Measurements from ENCODE around the gene PLEKHA7. TPM values are rescaled to one million over a fixed set of nuclear protein-coding genes. Genes with fewer than 3 reads are reported as not detected.

The PLEKHA7 gene
- total RNA-seq, 2 donors from 2014 or later: 10.8 to 17.6 TPM

DNA sequence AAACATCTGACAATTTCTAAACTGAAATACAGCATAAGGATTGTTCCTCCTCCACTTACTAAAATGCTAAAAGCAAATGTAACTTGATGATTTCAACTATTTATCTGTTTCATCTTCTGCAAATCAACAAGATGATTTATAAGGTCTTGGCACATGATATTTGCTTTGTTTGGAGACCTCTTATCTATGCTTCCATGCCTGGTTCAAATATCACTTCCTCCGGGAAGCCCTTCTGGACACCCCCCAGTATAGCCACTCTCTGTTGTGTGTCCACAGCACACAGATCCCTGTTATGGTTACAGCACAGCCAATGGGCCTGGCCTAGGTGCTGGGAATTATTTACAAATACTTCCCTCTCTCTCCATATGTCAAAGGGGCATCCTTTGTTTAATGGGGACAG lies 160.9 kb downstream of the PLEKHA7 start:
- DNase-seq (ENCODE audit: low spot score) (no peak), ATAC-seq (ENCODE audit: insufficient number of reproducible peaks, low FRiP score, low read depth) (no peak)
- TF ChIP-seq, protein P1, sequence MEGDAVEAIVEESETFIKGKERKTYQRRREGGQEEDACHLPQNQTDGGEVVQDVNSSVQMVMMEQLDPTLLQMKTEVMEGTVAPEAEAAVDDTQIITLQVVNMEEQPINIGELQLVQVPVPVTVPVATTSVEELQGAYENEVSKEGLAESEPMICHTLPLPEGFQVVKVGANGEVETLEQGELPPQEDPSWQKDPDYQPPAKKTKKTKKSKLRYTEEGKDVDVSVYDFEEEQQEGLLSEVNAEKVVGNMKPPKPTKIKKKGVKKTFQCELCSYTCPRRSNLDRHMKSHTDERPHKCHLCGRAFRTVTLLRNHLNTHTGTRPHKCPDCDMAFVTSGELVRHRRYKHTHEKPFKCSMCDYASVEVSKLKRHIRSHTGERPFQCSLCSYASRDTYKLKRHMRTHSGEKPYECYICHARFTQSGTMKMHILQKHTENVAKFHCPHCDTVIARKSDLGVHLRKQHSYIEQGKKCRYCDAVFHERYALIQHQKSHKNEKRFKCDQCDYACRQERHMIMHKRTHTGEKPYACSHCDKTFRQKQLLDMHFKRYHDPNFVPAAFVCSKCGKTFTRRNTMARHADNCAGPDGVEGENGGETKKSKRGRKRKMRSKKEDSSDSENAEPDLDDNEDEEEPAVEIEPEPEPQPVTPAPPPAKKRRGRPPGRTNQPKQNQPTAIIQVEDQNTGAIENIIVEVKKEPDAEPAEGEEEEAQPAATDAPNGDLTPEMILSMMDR (IDR thresholded peaks at IDR 0.05): no peak
- Histone ChIP-seq H3K4me1 (ENCODE audit: control insufficient read depth in 1 of 2, low read depth in 2 of 2) (no peaks in the 10 kb centered on the region), H3K36me3 (no peaks in the 10 kb centered on the region), H3K4me3 (no peak overlapping the region), H3K27me3 (replicated peaks; ENCODE audit: insufficient read depth) (no peaks in the 10 kb centered on the region), H3K9me3 (no peaks in the 10 kb centered on the region), H3K27ac (no peak overlapping the region)

DNA sequence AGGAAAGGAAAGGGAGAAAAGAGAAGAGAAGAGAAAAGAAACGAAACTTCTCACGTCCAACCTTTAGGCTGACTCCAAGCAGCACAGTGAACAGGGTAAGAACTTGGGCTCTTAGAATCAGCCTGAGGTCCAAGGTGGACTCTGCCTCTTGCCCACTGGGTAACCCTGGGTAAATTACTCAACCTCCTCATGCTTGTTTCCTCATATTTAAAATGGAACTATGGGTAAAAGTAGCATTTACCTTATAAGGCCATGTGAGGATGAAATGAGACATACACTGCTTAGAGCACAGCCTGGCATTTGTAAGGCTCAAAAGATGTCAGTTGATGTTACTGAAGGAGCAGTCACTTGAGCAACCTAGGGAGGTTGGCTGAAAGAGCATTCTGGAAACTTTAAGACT lies 167.9 kb downstream of the PLEKHA7 start:
- Histone ChIP-seq H3K27me3 (replicated peaks; ENCODE audit: insufficient read depth) (no peaks in the 10 kb centered on the region), H3K4me3 (no peak overlapping the region), H3K9me3 (no peaks in the 10 kb centered on the region), H3K4me1 (ENCODE audit: control insufficient read depth in 1 of 2, low read depth in 2 of 2) (no peaks in the 10 kb centered on the region), H3K27ac (no peak overlapping the region), H3K36me3 (no peaks in the 10 kb centered on the region)
- no peak for ATAC-seq (ENCODE audit: insufficient number of reproducible peaks, low FRiP score, low read depth)
- TF ChIP-seq, protein P1 (IDR thresholded peaks at IDR 0.05): no peak
- DNase-seq (ENCODE audit: low spot score): no peak

DNA sequence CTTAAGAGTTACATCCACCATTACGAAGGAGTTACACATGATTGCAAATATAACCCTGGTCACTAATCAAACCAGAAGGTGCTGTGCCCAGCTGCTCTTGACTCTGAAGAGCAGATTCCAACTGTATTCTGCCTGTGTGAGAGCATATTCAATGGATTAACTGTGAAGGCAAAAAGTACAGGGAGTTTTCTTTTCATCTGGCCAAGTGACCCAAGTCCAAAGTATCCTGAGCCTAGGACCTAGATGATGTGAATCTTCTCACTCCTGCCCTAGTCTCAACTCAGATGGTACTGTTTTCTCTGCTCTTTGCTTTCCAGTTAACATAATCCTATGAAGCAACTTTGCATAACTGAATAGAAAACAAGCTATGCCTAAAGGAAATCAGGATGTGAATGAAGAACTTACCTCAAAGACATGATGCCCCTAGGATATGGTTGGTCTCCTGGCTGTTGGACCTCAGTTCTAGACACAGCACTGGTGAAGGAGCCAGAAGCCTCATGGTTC lies 169.9 kb downstream of the PLEKHA7 start:
- Histone ChIP-seq H3K4me3 (no peak overlapping the region), H3K4me1 (ENCODE audit: control insufficient read depth in 1 of 2, low read depth in 2 of 2) (no peaks in the 10 kb centered on the region), H3K9me3 (no peaks in the 10 kb centered on the region), H3K27me3 (replicated peaks; ENCODE audit: insufficient read depth) (no peaks in the 10 kb centered on the region), H3K27ac (no peak overlapping the region), H3K36me3 (no peaks in the 10 kb centered on the region)
- DNase-seq (ENCODE audit: low spot score): no peak
- TF ChIP-seq, protein P1 (IDR thresholded peaks at IDR 0.05): no peak
- ATAC-seq (ENCODE audit: insufficient number of reproducible peaks, low FRiP score, low read depth): no peak

DNA sequence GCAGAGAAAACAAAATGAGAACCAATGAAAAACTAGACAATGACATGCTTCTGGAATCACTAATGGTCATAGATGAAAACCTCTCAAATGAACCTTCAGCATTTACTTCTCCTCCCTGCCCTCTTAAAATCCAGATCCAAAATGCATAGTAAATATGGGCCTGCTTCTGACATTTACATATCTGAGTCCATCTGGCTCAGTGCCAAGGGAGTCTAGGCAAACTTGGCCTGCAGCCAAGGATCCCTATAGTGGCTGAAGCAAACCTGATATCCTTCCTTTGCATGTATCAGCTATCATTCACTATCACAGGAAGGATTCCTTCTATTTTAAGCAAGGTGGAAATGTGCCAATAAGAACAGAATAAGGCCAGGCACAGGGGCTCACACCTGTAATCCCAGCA lies 170.9 kb downstream of the PLEKHA7 start:
- H3K9me3 ChIP-seq: no peaks in the 10 kb centered on the region
- ATAC-seq (ENCODE audit: insufficient number of reproducible peaks, low FRiP score, low read depth) (no peak), DNase-seq (ENCODE audit: low spot score) (no peak)
- no peak overlapping the region for H3K4me3 ChIP-seq
- H3K4me1 ChIP-seq (ENCODE audit: control insufficient read depth in 1 of 2, low read depth in 2 of 2): no peaks in the 10 kb centered on the region
- no peaks in the 10 kb centered on the region for H3K27me3 ChIP-seq (replicated peaks; ENCODE audit: insufficient read depth)
- no peak overlapping the region for H3K27ac ChIP-seq
- TF ChIP-seq, protein P1 (IDR thresholded peaks at IDR 0.05): no peak
- H3K36me3 ChIP-seq: no peaks in the 10 kb centered on the region

DNA sequence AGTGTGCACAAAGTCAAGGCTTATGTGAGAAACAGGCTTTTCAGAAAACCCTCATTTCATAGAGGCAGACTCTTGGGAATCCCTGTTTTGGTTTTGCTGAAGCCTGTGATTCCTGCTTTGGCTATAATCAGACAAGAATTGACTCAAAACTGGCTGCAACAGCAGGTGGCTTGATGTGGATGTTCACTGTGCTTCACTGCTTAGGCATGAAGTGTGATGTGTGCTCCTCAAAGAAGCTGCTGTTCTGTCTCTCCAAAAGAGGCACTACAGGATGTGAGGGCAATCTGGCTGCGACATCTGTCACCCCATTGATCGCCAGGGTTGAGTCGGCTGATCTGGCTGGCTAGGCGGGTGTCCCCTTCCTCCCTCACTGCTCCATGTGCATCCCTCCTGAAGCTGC lies 172.2 kb downstream of the PLEKHA7 start:
- Histone ChIP-seq H3K4me3 (no peak overlapping the region), H3K9me3 (no peaks in the 10 kb centered on the region), H3K36me3 (no peaks in the 10 kb centered on the region), H3K27me3 (replicated peaks; ENCODE audit: insufficient read depth) (no peaks in the 10 kb centered on the region), H3K27ac (no peak overlapping the region), H3K4me1 (ENCODE audit: control insufficient read depth in 1 of 2, low read depth in 2 of 2) (no peaks in the 10 kb centered on the region)
- DNase-seq (ENCODE audit: low spot score): no peak
- TF ChIP-seq, protein P1 (IDR thresholded peaks at IDR 0.05): no peak
- no peak for ATAC-seq (ENCODE audit: insufficient number of reproducible peaks, low FRiP score, low read depth)
